Measurements from ENCODE around the gene JAZF1. TPM values are rescaled to one million over a fixed set of nuclear protein-coding genes. Genes with fewer than 3 reads are reported as not detected.

Gene JAZF1
- total and polyA plus RNA-seq, 2 experiments from 2014 or later = 9.5 to 12.1 TPM

- Histone ChIP-seq H2AFZ (no peak overlapping the region), H3K27me3 (no peaks in the 10 kb centered on the region), H3K4me3 (no peak overlapping the region), H3K9me3 (ENCODE audit: low read depth) (no peaks in the 10 kb centered on the region), H3K4me1 (ENCODE audit: insufficient read depth) (peaks cover 28% of the 10 kb centered on the region), H3K4me2 (no peak overlapping the region), H3K9me2 (replicated peaks; ENCODE audit: insufficient read depth) (no peaks in the 10 kb centered on the region), H4K20me1 (ENCODE audit: insufficient read depth, poor library complexity, severe bottlenecking) (no peaks in the 10 kb centered on the region), H3K79me2 (no peaks in the 10 kb centered on the region), H3K36me3 (replicated peaks; ENCODE audit: insufficient read depth, low read depth) (no peaks in the 10 kb centered on the region), H3K27ac (no peak overlapping the region)
- 87% methylated on average over 9 of the region's 9 CpGs for WGBS (ENCODE audit: low lambda C conversion rate, missing lambda C conversion rate)
- DNase-seq (ENCODE audit: low spot score) = no peak
- TF ChIP-seq CTCF (IDR thresholded peaks at IDR 0.05; ENCODE audit: poor library complexity) (no peak), EZH2phosphoT487 (IDR thresholded peaks at IDR 0.05; ENCODE audit: low read depth, severe bottlenecking, unreplicated experiment) (no peak), EZH2 (IDR thresholded peaks at IDR 0.05; ENCODE audit: borderline replicate concordance) (no peak)
These were observed 147.7 kb downstream of the JAZF1 start for GRCh38 chr7:28032738-28033380.

GRCh38 chr7:28029051-28029450 is 151.5 kb downstream of the JAZF1 start:
- no peak for DNase-seq (ENCODE audit: low spot score)
- no peak for TF ChIP-seq CTCF (IDR thresholded peaks at IDR 0.05; ENCODE audit: poor library complexity)
- no peak for TF ChIP-seq EZH2phosphoT487 (IDR thresholded peaks at IDR 0.05; ENCODE audit: low read depth, severe bottlenecking, unreplicated experiment)
- TF ChIP-seq EZH2 (IDR thresholded peaks at IDR 0.05; ENCODE audit: borderline replicate concordance) = no peak
- 69% methylated on average over 5 of the region's 5 CpGs for WGBS (ENCODE audit: low lambda C conversion rate, missing lambda C conversion rate)

GRCh38 chr7:28028471-28028870 is 152.1 kb downstream of the JAZF1 start:
- Histone ChIP-seq H4K20me1 (ENCODE audit: insufficient read depth, poor library complexity, severe bottlenecking) (no peaks in the 10 kb centered on the region), H3K27ac (no peak overlapping the region), H3K9me2 (replicated peaks; ENCODE audit: insufficient read depth) (no peaks in the 10 kb centered on the region), H3K4me1 (ENCODE audit: insufficient read depth) (peaks cover 3% of the 10 kb centered on the region), H3K4me3 (no peak overlapping the region), H3K9me3 (ENCODE audit: low read depth) (no peaks in the 10 kb centered on the region), H3K4me2 (no peak overlapping the region), H3K79me2 (no peaks in the 10 kb centered on the region), H2AFZ (no peak overlapping the region), H3K27me3 (no peaks in the 10 kb centered on the region), H3K36me3 (replicated peaks; ENCODE audit: insufficient read depth, low read depth) (no peaks in the 10 kb centered on the region)
- 94% methylated on average over 3 of the region's 3 CpGs for WGBS (ENCODE audit: low lambda C conversion rate, missing lambda C conversion rate)
- TF ChIP-seq EZH2 (IDR thresholded peaks at IDR 0.05; ENCODE audit: borderline replicate concordance) = no peak
- TF ChIP-seq CTCF (IDR thresholded peaks at IDR 0.05; ENCODE audit: poor library complexity) = no peak
- no peak for DNase-seq (ENCODE audit: low spot score)

More at GRCh38 chr7:28029051-28029450, 151.5 kb downstream of the JAZF1 start:
- no peaks in the 10 kb centered on the region for H4K20me1 ChIP-seq (ENCODE audit: insufficient read depth, poor library complexity, severe bottlenecking)
- H3K27ac ChIP-seq = no peak overlapping the region
- H3K4me1 ChIP-seq (ENCODE audit: insufficient read depth) = peaks cover 5% of the 10 kb centered on the region
- no peaks in the 10 kb centered on the region for H3K9me3 ChIP-seq (ENCODE audit: low read depth)
- H3K4me3 ChIP-seq = no peak overlapping the region
- no peaks in the 10 kb centered on the region for H3K9me2 ChIP-seq (replicated peaks; ENCODE audit: insufficient read depth)
- H3K4me2 ChIP-seq = no peak overlapping the region
- no peaks in the 10 kb centered on the region for H3K27me3 ChIP-seq
- H3K79me2 ChIP-seq = no peaks in the 10 kb centered on the region
- H2AFZ ChIP-seq = no peak overlapping the region
- H3K36me3 ChIP-seq (replicated peaks; ENCODE audit: insufficient read depth, low read depth) = no peaks in the 10 kb centered on the region

Measured in hepatocyte (in vitro differentiated cells).